Liver (tissue), 9 donors: ENCODE results near the gene RBM47. TPM values are rescaled to one million over a fixed set of nuclear protein-coding genes. Genes with fewer than 3 reads are reported as not detected.
"Not testable (repeated sequence)": the region's sequence is repeated elsewhere in the genome, so short reads cannot be mapped to it uniquely, and the experiment has no call there.

ENCODE experiments used
- DNase-seq: peaks from one replicate; pipeline ENCODE4 v3.0.0-alpha.2; 2017; ENCODE audit warnings: low spot score
- H3K27ac ChIP-seq, 2 donors: one replicate each; pipeline ENCODE4 v1.7.0; 2013; ENCODE audit warnings: inconsistent platforms in 2 of 2, low read length in 2 of 2, control low read depth in 1 of 2, low read depth in 1 of 2, mild to moderate bottlenecking in 1 of 2
- H3K27me3 ChIP-seq, 4 donors: one replicate each; pipeline versions ENCODE4 v1.6.1 to v1.7.0; 2013; ENCODE audit warnings: low read length in 3 of 4, inconsistent platforms in 1 of 4, mild to moderate bottlenecking in 1 of 4, moderate library complexity in 1 of 4; ENCODE audit not compliant: control insufficient read depth in 4 of 4, insufficient read depth in 4 of 4
- H3K36me3 ChIP-seq, 4 donors: one replicate each; pipeline versions ENCODE4 v1.6.1 to v1.7.0; 2013; ENCODE audit warnings: low read length in 3 of 4, mild to moderate bottlenecking in 3 of 4, low read depth in 1 of 4, moderate library complexity in 1 of 4; ENCODE audit not compliant: control insufficient read depth in 4 of 4, insufficient read depth in 3 of 4
- H3K4me1 ChIP-seq, 4 donors: one replicate each; pipeline versions ENCODE4 v1.6.1 to v1.7.0; 2013; ENCODE audit warnings: low read length in 3 of 4, mild to moderate bottlenecking in 3 of 4, moderate library complexity in 1 of 4; ENCODE audit not compliant: control insufficient read depth in 4 of 4, insufficient read depth in 4 of 4
- H3K4me3 ChIP-seq, 3 donors: one replicate each; pipeline versions ENCODE4 v1.6.1 to v1.7.0; 2013; ENCODE audit warnings: low read length in 3 of 3, control low read depth in 1 of 3, low read depth in 1 of 3, mild to moderate bottlenecking in 1 of 3
- H3K9ac ChIP-seq, 2 donors: one replicate each; pipeline ENCODE4 v1.7.0; 2013; ENCODE audit warnings: low read length in 2 of 2, mild to moderate bottlenecking in 2 of 2, moderate library complexity in 2 of 2, control low read depth in 1 of 2, low read depth in 1 of 2
- H3K9me3 ChIP-seq, 4 donors: one replicate each; pipeline versions ENCODE4 v1.6.1 to v1.7.0; 2013; ENCODE audit warnings: low read length in 3 of 4; ENCODE audit not compliant: control insufficient read depth in 4 of 4
- EGR1 ChIP-seq, 2 donors: IDR thresholded peaks; 2 replicates each; pipeline ENCODE4 v1.6.1; 2016 to 2018; ENCODE audit warnings: antibody characterized with exemption in 2 of 2, low read depth in 2 of 2
- FOXA1 ChIP-seq: IDR thresholded peaks from 2 replicates; pipeline ENCODE4 v1.6.1; 2016; ENCODE audit warnings: antibody characterized with exemption
- FOXA2 ChIP-seq: IDR thresholded peaks from 2 replicates; pipeline ENCODE4 v1.6.1; 2016; ENCODE audit warnings: antibody characterized with exemption
- GABPA ChIP-seq, 2 donors: IDR thresholded peaks in 1 of 2; conservative IDR thresholded peaks in 1 of 2; 2 replicates each; pipeline ENCODE4 v1.6.1; 2016; ENCODE audit warnings: antibody characterized with exemption in 2 of 2, mild to moderate bottlenecking in 1 of 2, moderate library complexity in 1 of 2
- HNF4G ChIP-seq: IDR thresholded peaks from 2 replicates; pipeline ENCODE4 v1.6.1; 2016; ENCODE audit warnings: antibody characterized with exemption
- NR2F2 ChIP-seq: IDR thresholded peaks from 2 replicates; pipeline ENCODE4 v1.6.1; 2016; ENCODE audit warnings: antibody characterized with exemption
- RAD21 ChIP-seq, 2 donors: IDR thresholded peaks; 2 replicates each; pipeline ENCODE4 v1.6.1; 2016; ENCODE audit warnings: antibody characterized with exemption in 2 of 2, mild to moderate bottlenecking in 2 of 2
- RXRA ChIP-seq, 2 donors: IDR thresholded peaks; 2 replicates each; pipeline ENCODE4 v1.6.1; 2017 to 2018; ENCODE audit warnings: antibody characterized with exemption in 2 of 2, mild to moderate bottlenecking in 1 of 2
- SP1 ChIP-seq: IDR thresholded peaks from 2 replicates; pipeline ENCODE4 v1.6.1; 2018; ENCODE audit warnings: antibody characterized with exemption, mild to moderate bottlenecking
- TAF1 ChIP-seq: conservative IDR thresholded peaks from 2 replicates; pipeline ENCODE4 v1.6.1; 2016; ENCODE audit warnings: antibody characterized with exemption, mild to moderate bottlenecking
- YY1 ChIP-seq: IDR thresholded peaks from 2 replicates; pipeline ENCODE4 v1.6.1; 2016; ENCODE audit warnings: antibody characterized with exemption, mild to moderate bottlenecking
- WGBS: extraction: QIAGEN DNeasy Blood & Tissue Kit; methylation state at CpG from one replicate; pipeline ENCODE4 v1.1.7; 2013; 5-methylcytosine and 5-hydroxymethylcytosine counted together
- polyA plus RNA-seq, 2 donors: library from polyadenylated mRNA; stranded (reverse) in 1 of 2; unstranded in 1 of 2; fragments of 200-250 nt in 1 of 2; fragments of >200 nt in 1 of 2; fragmentation: Nextera tagmentation in 1 of 2; extraction: Ambion mirVana in 1 of 2; gene quantifications; one replicate each; pipeline versions ENCODE4 v1.2.1 to v1.2.3, GENCODE V29; 2013 to 2015
- total RNA-seq, 2 donors: library from RNA; depleted of rRNA; stranded (reverse); fragments of >200 nt; gene quantifications; one replicate each; pipeline ENCODE4 v1.2.3, GENCODE V29; 2014
- TF ChIP-seq, protein P1 (sequence below): IDR thresholded peaks from 2 replicates; pipeline ENCODE4 v1.6.1; 2016; ENCODE audit warnings: antibody characterized with exemption, mild to moderate bottlenecking
- TF ChIP-seq, protein P2 (sequence below): IDR thresholded peaks from 2 replicates; pipeline ENCODE4 v1.6.1; 2016; ENCODE audit warnings: antibody characterized with exemption
- TF ChIP-seq, protein P3 (sequence below): fragments of 150-350 bp; IDR thresholded peaks from 2 replicates; pipeline ENCODE4 v1.5.1; 2017; ENCODE audit warnings: improper control_type of control experiment, low read depth, low read length; ENCODE audit not compliant: missing input control
- donor health status: healthy.
- donor health status: healthy.
- donor health status: healthy.
- donor health status: healthy.
- donor health status: healthy.

Gene RBM47
- total and polyA plus RNA-seq, 4 donors: 16.5 to 81.2 (median 24.7) TPM

DNA sequence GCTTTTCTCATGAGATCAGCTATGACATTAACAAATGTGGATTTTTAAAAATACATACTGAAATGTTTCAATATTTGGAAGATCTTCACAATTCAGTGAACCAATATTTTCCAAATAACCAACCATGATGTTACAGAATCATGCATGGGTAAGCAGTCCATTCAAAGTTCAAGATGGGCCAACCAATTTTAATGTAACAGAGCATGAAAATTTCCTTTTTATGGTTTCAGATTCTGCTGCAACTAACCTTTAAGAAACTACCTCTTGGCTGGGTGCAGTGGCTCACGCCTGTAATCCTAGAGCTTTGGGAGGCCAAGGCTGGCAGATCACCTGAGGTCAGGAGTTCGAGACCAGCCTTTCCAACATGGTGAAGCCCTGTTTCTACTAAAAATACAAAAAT is 107.7 kb downstream of the RBM47 start:
- no peaks in the 10 kb centered on the region for H3K27me3 ChIP-seq
- no peak overlapping the region for H3K27ac ChIP-seq
- no peaks in the 10 kb centered on the region for H3K36me3 ChIP-seq
- H3K9me3 ChIP-seq: no peaks in the 10 kb centered on the region
- H3K4me3 ChIP-seq: no peak overlapping the region
- no peak for TF ChIP-seq NR2F2
- no peak for TF ChIP-seq HNF4G
- TF ChIP-seq GABPA (IDR thresholded peaks at IDR 0.05 in 1 of 2, conservative IDR thresholded peaks at IDR 0.05 in 1 of 2): no peak
- TF ChIP-seq, protein P1, sequence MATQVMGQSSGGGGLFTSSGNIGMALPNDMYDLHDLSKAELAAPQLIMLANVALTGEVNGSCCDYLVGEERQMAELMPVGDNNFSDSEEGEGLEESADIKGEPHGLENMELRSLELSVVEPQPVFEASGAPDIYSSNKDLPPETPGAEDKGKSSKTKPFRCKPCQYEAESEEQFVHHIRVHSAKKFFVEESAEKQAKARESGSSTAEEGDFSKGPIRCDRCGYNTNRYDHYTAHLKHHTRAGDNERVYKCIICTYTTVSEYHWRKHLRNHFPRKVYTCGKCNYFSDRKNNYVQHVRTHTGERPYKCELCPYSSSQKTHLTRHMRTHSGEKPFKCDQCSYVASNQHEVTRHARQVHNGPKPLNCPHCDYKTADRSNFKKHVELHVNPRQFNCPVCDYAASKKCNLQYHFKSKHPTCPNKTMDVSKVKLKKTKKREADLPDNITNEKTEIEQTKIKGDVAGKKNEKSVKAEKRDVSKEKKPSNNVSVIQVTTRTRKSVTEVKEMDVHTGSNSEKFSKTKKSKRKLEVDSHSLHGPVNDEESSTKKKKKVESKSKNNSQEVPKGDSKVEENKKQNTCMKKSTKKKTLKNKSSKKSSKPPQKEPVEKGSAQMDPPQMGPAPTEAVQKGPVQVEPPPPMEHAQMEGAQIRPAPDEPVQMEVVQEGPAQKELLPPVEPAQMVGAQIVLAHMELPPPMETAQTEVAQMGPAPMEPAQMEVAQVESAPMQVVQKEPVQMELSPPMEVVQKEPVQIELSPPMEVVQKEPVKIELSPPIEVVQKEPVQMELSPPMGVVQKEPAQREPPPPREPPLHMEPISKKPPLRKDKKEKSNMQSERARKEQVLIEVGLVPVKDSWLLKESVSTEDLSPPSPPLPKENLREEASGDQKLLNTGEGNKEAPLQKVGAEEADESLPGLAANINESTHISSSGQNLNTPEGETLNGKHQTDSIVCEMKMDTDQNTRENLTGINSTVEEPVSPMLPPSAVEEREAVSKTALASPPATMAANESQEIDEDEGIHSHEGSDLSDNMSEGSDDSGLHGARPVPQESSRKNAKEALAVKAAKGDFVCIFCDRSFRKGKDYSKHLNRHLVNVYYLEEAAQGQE: no peak
- TF ChIP-seq TAF1: no peak
- TF ChIP-seq FOXA2: no peak
- H3K9ac ChIP-seq: no peak overlapping the region
- no peak for DNase-seq
- WGBS: 90% methylated on average over 2 of the region's 2 CpGs
- peaks cover 6 to 17% (median 11%) of the 10 kb centered on the region in 4 donors for H3K4me1 ChIP-seq

DNA sequence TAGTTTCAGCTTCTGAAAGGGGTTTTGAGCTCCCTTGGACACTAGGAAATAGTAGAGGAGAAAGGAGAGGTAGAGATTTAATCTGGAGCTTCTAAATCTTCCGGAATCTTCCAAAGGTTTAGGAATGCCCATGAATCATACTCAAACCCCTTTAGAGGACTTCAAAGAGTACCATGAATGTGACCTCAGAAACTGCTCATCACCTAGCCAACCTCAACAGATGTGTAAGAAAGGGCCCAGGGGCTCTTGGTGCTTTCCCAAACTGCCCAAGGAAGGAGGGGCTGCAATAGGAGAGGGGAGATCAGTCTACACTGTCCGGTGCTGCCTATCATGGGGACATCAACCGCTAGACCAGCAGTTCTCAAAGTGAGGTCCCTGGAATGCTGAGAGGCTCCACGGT is 109.1 kb downstream of the RBM47 start:
- TF ChIP-seq NR2F2 (no peak), YY1 (no peak), RXRA (IDR thresholded peaks at IDR 0.05) (no peak), RAD21 (IDR thresholded peaks at IDR 0.05) (no peak), FOXA2 (no peak), EGR1 (IDR thresholded peaks at IDR 0.05; ENCODE audit: low read depth in 2 of 2) (no peak), FOXA1 (no peak), SP1 (no peak), GABPA (IDR thresholded peaks at IDR 0.05 in 1 of 2, conservative IDR thresholded peaks at IDR 0.05 in 1 of 2) (no peak), TAF1 (no peak)
- TF ChIP-seq, protein P1: no peak
- TF ChIP-seq, protein P2, sequence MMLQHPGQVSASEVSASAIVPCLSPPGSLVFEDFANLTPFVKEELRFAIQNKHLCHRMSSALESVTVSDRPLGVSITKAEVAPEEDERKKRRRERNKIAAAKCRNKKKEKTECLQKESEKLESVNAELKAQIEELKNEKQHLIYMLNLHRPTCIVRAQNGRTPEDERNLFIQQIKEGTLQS: no peak
- TF ChIP-seq, protein P3, sequence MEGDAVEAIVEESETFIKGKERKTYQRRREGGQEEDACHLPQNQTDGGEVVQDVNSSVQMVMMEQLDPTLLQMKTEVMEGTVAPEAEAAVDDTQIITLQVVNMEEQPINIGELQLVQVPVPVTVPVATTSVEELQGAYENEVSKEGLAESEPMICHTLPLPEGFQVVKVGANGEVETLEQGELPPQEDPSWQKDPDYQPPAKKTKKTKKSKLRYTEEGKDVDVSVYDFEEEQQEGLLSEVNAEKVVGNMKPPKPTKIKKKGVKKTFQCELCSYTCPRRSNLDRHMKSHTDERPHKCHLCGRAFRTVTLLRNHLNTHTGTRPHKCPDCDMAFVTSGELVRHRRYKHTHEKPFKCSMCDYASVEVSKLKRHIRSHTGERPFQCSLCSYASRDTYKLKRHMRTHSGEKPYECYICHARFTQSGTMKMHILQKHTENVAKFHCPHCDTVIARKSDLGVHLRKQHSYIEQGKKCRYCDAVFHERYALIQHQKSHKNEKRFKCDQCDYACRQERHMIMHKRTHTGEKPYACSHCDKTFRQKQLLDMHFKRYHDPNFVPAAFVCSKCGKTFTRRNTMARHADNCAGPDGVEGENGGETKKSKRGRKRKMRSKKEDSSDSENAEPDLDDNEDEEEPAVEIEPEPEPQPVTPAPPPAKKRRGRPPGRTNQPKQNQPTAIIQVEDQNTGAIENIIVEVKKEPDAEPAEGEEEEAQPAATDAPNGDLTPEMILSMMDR: no peak
- no peak for DNase-seq
- Histone ChIP-seq H3K4me3 (no peak overlapping the region), H3K27me3 (no peaks in the 10 kb centered on the region), H3K36me3 (no peaks in the 10 kb centered on the region), H3K27ac (no peak overlapping the region), H3K9ac (no peak overlapping the region), H3K9me3 (no peaks in the 10 kb centered on the region), H3K4me1 (peaks cover 3 to 11% (median 9%) of the 10 kb centered on the region in 4 donors)
- WGBS: 98% methylated on average over 4 of the region's 4 CpGs

DNA sequence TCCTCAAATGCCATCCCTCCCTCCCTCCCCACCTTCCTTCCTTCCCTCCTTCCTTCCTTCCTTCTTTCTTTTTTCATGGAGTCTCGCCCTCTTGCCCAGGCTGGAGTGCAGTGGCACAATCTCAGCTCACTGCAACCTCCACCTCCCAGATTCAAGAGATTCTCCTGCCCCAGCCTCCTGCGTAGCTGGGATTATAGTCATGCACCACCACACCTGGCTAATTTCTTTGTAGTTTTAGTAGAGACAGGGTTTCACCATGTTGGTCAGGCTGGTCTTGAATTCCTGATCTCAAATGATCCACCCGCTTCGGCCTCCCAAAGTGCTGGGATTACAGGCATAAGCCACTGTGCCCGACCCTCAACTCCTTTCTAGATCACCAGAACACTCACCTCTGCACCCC is 112.6 kb downstream of the RBM47 start:
- 93% methylated on average over 5 of the region's 5 CpGs for WGBS
- peaks cover 3 to 20% (median 13%) of the 10 kb centered on the region in 4 donors for H3K4me1 ChIP-seq
- not testable (repeated sequence) for H3K9me3 ChIP-seq, H3K36me3 ChIP-seq, H3K27ac ChIP-seq, H3K4me3 ChIP-seq, H3K9ac ChIP-seq, H3K27me3 ChIP-seq, DNase-seq
